ENCODE results near the gene FGFRL1. TPM values are rescaled to one million over a fixed set of nuclear protein-coding genes. Genes with fewer than 3 reads are reported as not detected.

FGFRL1 gene
- total RNA-seq, 1 experiment from 2014 or later, result 28.5 TPM

GRCh38 chr4:1031956-1032795, 20.8 kb downstream of the FGFRL1 start:
- in situ Hi-C loops (cut with HindIII; ENCODE audit: low sequenced_read_pairs), result loop anchor here (10.0 kb wide), 1 partner anchor 57 kb away; the partner anchor contains the start of gene DGKQ

GRCh38 chr4:1032861-1033260, 21.4 kb downstream of the FGFRL1 start:
- in situ Hi-C loops (cut with HindIII; ENCODE audit: low sequenced_read_pairs), result loop anchor here (10.0 kb wide), 1 partner anchor 58 kb away; the partner anchor contains the start of gene DGKQ
- DNase-seq (ENCODE audit: low spot score), result no peak

More at GRCh38 chr4:1031956-1032795, 20.8 kb downstream of the FGFRL1 start:
- DNase-seq (ENCODE audit: low spot score), result no peak

GRCh38 chr4:1033840-1034551, 22.6 kb downstream of the FGFRL1 start:
- in situ Hi-C loops (cut with HindIII; ENCODE audit: low sequenced_read_pairs), result loop anchor here (10.0 kb wide), 1 partner anchor 59 kb away; the partner anchor contains the start of gene DGKQ
- peak; percentile 38 for DNase-seq (ENCODE audit: low spot score)

GRCh38 chr4:1035510-1035909, 24.1 kb downstream of the FGFRL1 start:
- DNase-seq (ENCODE audit: low spot score), result no peak
- in situ Hi-C loops (cut with HindIII; ENCODE audit: low sequenced_read_pairs), result loop anchor here (10.0 kb wide), 1 partner anchor 61 kb away; the partner anchor contains the start of gene DGKQ

- no peak for DNase-seq (ENCODE audit: low spot score)
- in situ Hi-C loops (cut with HindIII; ENCODE audit: low sequenced_read_pairs), result loop anchor here (10.0 kb wide), 1 partner anchor 61 kb away; the partner anchor contains the start of gene DGKQ
Observed at GRCh38 chr4:1036095-1036494, 24.7 kb downstream of the FGFRL1 start.

- in situ Hi-C loops (cut with HindIII; ENCODE audit: low sequenced_read_pairs), result loop anchor here (10.0 kb wide), 1 partner anchor 62 kb away; the partner anchor contains the start of gene DGKQ
- DNase-seq (ENCODE audit: low spot score), result no peak
Observed at GRCh38 chr4:1036976-1037810, 25.8 kb downstream of the FGFRL1 start.

- no peak for DNase-seq (ENCODE audit: low spot score)
- in situ Hi-C loops (cut with HindIII; ENCODE audit: low sequenced_read_pairs), result loop anchor here (10.0 kb wide), 1 partner anchor 64 kb away; the partner anchor contains the start of gene DGKQ
Observed at GRCh38 chr4:1038948-1039492, 27.6 kb downstream of the FGFRL1 start.

GRCh38 chr4:1039493-1040343, 28.3 kb downstream of the FGFRL1 start:
- no peak for DNase-seq (ENCODE audit: low spot score)
- in situ Hi-C loops (cut with HindIII; ENCODE audit: low sequenced_read_pairs), result loop anchor here (10.0 kb wide), 1 partner anchor 65 kb away; the partner anchor contains the start of gene DGKQ

GRCh38 chr4:1040344-1041146, 29.1 kb downstream of the FGFRL1 start:
- DNase-seq (ENCODE audit: low spot score), result no peak
- in situ Hi-C loops (cut with HindIII; ENCODE audit: low sequenced_read_pairs), result no loop called here

GRCh38 chr4:1041147-1041935, 29.9 kb downstream of the FGFRL1 start:
- in situ Hi-C loops (cut with HindIII; ENCODE audit: low sequenced_read_pairs), result no loop called here
- DNase-seq (ENCODE audit: low spot score), result peak; percentile 46

- no peak for DNase-seq (ENCODE audit: low spot score)
- in situ Hi-C loops (cut with HindIII; ENCODE audit: low sequenced_read_pairs), result no loop called here
Observed at GRCh38 chr4:1041936-1042330, 30.5 kb downstream of the FGFRL1 start.

- DNase-seq (ENCODE audit: low spot score), result no peak
- in situ Hi-C loops (cut with HindIII; ENCODE audit: low sequenced_read_pairs), result no loop called here
Observed at GRCh38 chr4:1042352-1043055, 31.1 kb downstream of the FGFRL1 start.

- DNase-seq (ENCODE audit: low spot score), result no peak
Observed at GRCh38 chr4:1043162-1043561, 31.7 kb downstream of the FGFRL1 start.

GRCh38 chr4:1043651-1044468, 32.4 kb downstream of the FGFRL1 start:
- in situ Hi-C loops (cut with HindIII; ENCODE audit: low sequenced_read_pairs), result no loop called here

More at GRCh38 chr4:1043162-1043561, 31.7 kb downstream of the FGFRL1 start:
- in situ Hi-C loops (cut with HindIII; ENCODE audit: low sequenced_read_pairs), result no loop called here

More at GRCh38 chr4:1043651-1044468, 32.4 kb downstream of the FGFRL1 start:
- DNase-seq (ENCODE audit: low spot score), result no peak

Measured in G401 (cell line).